Naive B cell (primary cell): ENCODE results near the gene CABLES2. TPM values are rescaled to one million over a fixed set of nuclear protein-coding genes. Genes with fewer than 3 reads are reported as not detected.
A peak's percentile ranks its signal among the peaks of the same experiment; 100 is the strongest.

Experiments
- ATAC-seq, 2 donors: fragments of 150-1000 bp; cut with Tn5 transposase; 2 replicates each; pipeline ENCODE4 v1.10.0; 2021; ENCODE audit warnings: low read depth in 2 of 2, mild to moderate bottlenecking in 2 of 2, moderate library complexity in 2 of 2
- DNase-seq: peaks from one replicate; pipeline ENCODE4 v3.0.0; 2022
- H3K27ac Mint-ChIP-seq, 6 donors: one replicate each; pipeline ENCODE4 v1.8.0; 2020 to 2022; ENCODE audit warnings: mild to moderate bottlenecking in 6 of 6, mixed read lengths in 6 of 6, moderate library complexity in 5 of 6, inconsistent platforms in 2 of 6
- H3K27me3 Mint-ChIP-seq, 3 donors: one replicate each; pipeline ENCODE4 v1.8.0; 2021 to 2022; ENCODE audit warnings: mixed read lengths in 3 of 3, mild to moderate bottlenecking in 1 of 3
- H3K36me3 Mint-ChIP-seq, 2 donors: one replicate each; pipeline ENCODE4 v1.8.0; 2020 to 2022; ENCODE audit warnings: mixed read lengths in 2 of 2, inconsistent platforms in 1 of 2, mild to moderate bottlenecking in 1 of 2
- H3K4me1 Mint-ChIP-seq, 3 donors: one replicate each; pipeline ENCODE4 v1.8.0; 2020 to 2022; ENCODE audit warnings: mixed read lengths in 3 of 3, inconsistent platforms in 1 of 3, mild to moderate bottlenecking in 1 of 3, moderate library complexity in 1 of 3
- H3K4me3 Mint-ChIP-seq, 8 donors: one replicate each; pipeline ENCODE4 v1.8.0; 2020 to 2022; ENCODE audit warnings: mild to moderate bottlenecking in 8 of 8, mixed read lengths in 8 of 8, moderate library complexity in 8 of 8, inconsistent platforms in 2 of 8
- H3K9me3 Mint-ChIP-seq, 7 donors: one replicate each; pipeline ENCODE4 v1.8.0; 2020 to 2022; ENCODE audit warnings: mixed read lengths in 7 of 7, mild to moderate bottlenecking in 5 of 7, inconsistent platforms in 2 of 7, moderate library complexity in 1 of 7
- polyA plus RNA-seq, 6 donors: library from polyadenylated mRNA; unstranded; fragments of 300-500 nt; fragmentation: Illumina TruSeq; gene quantifications; one replicate each; pipeline ENCODE4 v1.2.3, GENCODE V29; 2021; ENCODE audit warnings: low read depth in 6 of 6

The CABLES2 gene
- polyA plus RNA-seq, 6 donors from 2014 or later, result 1.00 to 3.3 (median 1.2) TPM; not detected in 1

GRCh38 chr20:62355516-62355877 lies 51.6 kb downstream of the CABLES2 start:
- no peak overlapping the region for H3K27ac Mint-ChIP-seq
- peaks cover 4 to 16% (median 7%) of the 10 kb centered on the region in 3 donors for H3K4me1 Mint-ChIP-seq
- H3K27me3 Mint-ChIP-seq, result no peaks in the 10 kb centered on the region
- no peak overlapping the region for H3K4me3 Mint-ChIP-seq
- DNase-seq, result no peak
- ATAC-seq, result no peak
- H3K9me3 Mint-ChIP-seq, result no peaks in the 10 kb centered on the region
- H3K36me3 Mint-ChIP-seq, result no peaks in the 10 kb centered on the region

DNA sequence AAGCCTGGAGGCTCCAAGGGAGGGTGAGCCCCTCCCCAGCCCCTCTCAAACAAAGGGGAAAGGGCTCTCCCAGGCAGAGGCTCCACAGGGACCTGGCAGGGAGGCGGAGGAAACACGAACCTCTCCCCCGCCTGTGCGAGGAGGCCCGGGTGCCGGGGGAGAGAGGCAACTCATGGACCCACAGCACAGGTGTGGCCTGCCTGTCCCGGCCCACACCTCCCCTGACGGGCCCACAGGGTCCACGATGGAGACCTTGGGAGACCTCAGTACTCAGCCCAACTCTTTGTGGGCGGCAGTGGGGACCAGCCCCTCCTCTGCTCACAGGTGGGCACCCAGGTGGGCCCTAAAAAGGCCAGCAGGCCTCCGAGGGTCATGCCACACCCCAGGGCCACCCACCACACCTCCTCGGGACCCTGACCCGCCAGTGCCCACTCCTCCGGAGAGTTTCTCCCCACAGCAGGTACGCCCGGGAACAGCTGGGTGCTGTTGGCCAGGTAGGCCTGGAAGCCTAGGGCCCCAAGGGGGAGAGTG lies 52.2 kb downstream of the CABLES2 start:
- Mint-ChIP-seq H3K27ac (no peak overlapping the region), H3K36me3 (no peaks in the 10 kb centered on the region), H3K9me3 (no peaks in the 10 kb centered on the region), H3K4me1 (peaks cover 3 to 16% (median 4%) of the 10 kb centered on the region in 3 donors), H3K4me3 (no peak overlapping the region), H3K27me3 (no peaks in the 10 kb centered on the region)
- ATAC-seq (no peak), DNase-seq (no peak)

GRCh38 chr20:62354031-62354808 lies 52.9 kb downstream of the CABLES2 start:
- Mint-ChIP-seq H3K36me3 (peaks cover 0 to 4% of the 10 kb centered on the region in 2 donors), H3K4me1 (peaks cover 5 to 20% (median 6%) of the 10 kb centered on the region in 3 donors), H3K4me3 (no peak overlapping the region), H3K27ac (no peak overlapping the region), H3K27me3 (no peaks in the 10 kb centered on the region), H3K9me3 (peaks cover 0 to 2% (median 0%) of the 10 kb centered on the region in 7 donors)
- DNase-seq (no peak), ATAC-seq (no peak)

- Mint-ChIP-seq H3K4me1 (peaks cover 3 to 14% (median 3%) of the 10 kb centered on the region in 3 donors), H3K27ac (no peak overlapping the region), H3K36me3 (peaks cover 0 to 12% of the 10 kb centered on the region in 2 donors), H3K27me3 (no peaks in the 10 kb centered on the region), H3K9me3 (peaks cover 0 to 4% (median 0%) of the 10 kb centered on the region in 7 donors), H3K4me3 (no peak overlapping the region)
- ATAC-seq, result no peak
- no peak for DNase-seq
Observed at GRCh38 chr20:62353289-62354030, 53.6 kb downstream of the CABLES2 start.

DNA sequence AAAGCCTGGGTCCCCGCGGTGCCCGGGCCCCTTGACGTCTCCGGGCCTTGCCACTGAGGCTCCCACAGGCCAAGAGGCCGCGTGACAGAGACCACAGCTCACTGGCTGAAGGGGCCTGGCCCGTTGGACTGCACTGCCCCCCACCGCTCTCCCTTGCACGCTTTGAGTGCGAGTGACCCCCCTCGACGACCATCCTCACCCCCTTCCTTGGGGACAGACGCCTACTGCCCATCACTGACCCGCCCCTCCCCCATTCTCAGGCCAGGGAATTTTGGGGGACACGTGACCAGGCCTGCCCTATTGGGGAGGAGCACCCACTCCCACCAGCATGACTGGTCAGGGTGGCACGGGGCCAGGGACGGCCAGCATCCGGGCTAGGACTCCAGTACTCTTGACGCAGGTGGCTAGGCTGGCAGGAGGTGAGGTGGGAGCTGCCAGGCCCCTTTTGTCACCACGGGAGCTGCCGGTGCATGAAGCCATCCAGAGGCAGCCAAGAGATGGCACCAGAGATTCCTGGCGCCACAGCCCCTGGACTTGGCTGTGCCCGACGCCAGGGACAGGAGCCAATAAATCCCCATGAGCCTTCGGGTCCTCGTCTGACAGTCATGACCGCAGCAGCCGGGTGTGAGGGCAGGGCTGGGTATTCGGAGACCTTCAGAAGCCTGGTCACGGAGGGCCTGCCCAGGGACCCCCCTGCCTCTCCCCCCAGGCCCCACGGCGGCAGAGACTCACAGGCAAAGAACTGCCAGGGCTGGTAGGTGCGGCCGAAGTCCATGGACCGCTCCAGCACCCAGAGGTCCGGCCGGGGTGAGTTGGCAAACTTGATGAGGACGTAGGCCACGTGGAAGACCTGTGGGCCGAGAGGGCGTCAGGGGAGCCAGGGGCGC lies 54.4 kb downstream of the CABLES2 start:
- peaks cover 2 to 13% (median 3%) of the 10 kb centered on the region in 3 donors for H3K4me1 Mint-ChIP-seq
- peak overlapping the region in 1 of 8 donors; percentile 71 for H3K4me3 Mint-ChIP-seq
- peaks cover 0 to 18% of the 10 kb centered on the region in 2 donors for H3K36me3 Mint-ChIP-seq
- ATAC-seq (no peak), DNase-seq (no peak)
- no peak overlapping the region for H3K27ac Mint-ChIP-seq
- no peaks in the 10 kb centered on the region for H3K27me3 Mint-ChIP-seq
- H3K9me3 Mint-ChIP-seq, result peaks cover 0 to 4% (median 0%) of the 10 kb centered on the region in 7 donors

DNA sequence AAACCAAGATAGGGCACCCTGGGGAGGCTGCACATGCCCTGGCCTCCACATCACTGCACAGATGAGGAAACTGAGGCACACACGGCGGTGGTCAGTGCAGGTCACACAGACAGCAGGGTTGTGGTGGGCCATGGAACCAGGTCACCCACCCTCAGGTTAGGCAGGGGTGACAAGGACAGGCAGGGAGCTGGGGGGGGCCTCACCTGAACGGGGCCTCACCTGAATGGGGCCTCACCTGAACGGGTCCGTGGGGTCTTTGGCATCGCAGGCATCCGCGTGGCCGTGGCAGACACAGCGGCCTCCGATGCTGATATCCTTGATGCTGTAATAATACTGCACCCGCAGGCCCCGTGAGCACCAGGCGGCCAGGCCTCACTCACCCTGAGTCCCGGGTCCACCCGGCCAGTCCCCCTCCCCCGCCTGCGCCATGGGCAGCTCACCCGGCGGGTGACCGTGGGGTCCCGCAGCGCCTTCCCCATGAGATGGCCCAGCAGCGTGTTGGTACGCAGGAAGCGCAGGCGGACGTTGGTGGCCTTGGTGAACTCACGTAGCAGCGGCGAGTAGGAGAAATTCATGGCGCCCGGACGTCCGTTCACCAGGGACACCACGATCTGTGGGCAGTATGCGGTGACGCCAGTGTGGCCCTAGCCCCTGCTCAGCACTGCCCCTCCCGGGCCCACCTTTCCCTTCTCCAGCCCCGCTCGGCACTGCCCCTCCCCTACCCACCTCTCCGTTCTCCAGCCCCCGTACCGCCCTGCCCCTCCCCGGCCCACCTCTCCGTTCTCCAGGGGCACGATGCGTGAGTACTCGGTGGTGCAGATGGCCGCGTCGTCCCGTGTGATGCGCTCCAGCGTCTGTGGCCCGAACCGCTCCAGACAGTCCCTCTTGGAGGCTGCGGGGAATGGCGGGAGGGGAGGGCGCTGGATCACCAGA lies 55.4 kb downstream of the CABLES2 start:
- no peak overlapping the region for H3K4me3 Mint-ChIP-seq
- peaks cover 2 to 8% (median 3%) of the 10 kb centered on the region in 3 donors for H3K4me1 Mint-ChIP-seq
- H3K9me3 Mint-ChIP-seq, result peaks cover 0 to 4% (median 0%) of the 10 kb centered on the region in 7 donors
- H3K27ac Mint-ChIP-seq, result no peak overlapping the region
- DNase-seq (no peak), ATAC-seq (no peak)
- no peaks in the 10 kb centered on the region for H3K27me3 Mint-ChIP-seq
- H3K36me3 Mint-ChIP-seq, result peaks cover 0 to 18% of the 10 kb centered on the region in 2 donors

GRCh38 chr20:62350629-62351422 lies 56.3 kb downstream of the CABLES2 start:
- peaks cover 2 to 5% (median 3%) of the 10 kb centered on the region in 3 donors for H3K4me1 Mint-ChIP-seq
- no peak overlapping the region for H3K4me3 Mint-ChIP-seq
- H3K9me3 Mint-ChIP-seq, result peaks cover 0 to 4% (median 0%) of the 10 kb centered on the region in 7 donors
- peaks cover 0 to 18% of the 10 kb centered on the region in 2 donors for H3K36me3 Mint-ChIP-seq
- H3K27ac Mint-ChIP-seq, result no peak overlapping the region
- H3K27me3 Mint-ChIP-seq, result no peaks in the 10 kb centered on the region
- DNase-seq (no peak), ATAC-seq (no peak)

DNA sequence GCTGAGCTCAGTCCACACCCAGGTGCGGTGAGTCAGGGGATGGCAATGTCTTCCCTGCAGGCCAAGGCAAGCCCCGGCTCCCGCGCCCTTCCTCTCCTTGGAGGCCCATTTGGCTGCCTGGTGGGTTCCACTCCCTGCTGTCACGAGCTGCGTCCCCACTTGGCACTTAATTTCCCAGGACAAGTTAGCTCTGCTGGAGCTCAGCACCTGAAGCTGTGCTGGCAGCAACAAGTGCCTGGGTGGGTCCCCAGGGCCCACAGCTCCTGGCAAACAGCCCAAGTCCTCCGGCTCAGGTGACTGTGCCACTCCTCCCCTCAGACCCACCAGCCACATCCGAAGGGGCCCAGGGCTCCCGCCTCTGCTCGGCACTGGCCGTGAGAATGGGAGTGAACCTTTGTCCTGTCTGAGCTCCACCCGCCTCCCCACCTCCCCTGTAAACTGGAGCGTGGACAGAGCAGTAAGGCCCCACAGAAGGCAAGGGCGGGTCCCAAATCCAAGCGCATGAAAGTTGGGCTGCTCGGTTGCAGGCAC lies 56.9 kb downstream of the CABLES2 start:
- peaks cover 0 to 4% (median 0%) of the 10 kb centered on the region in 7 donors for H3K9me3 Mint-ChIP-seq
- ATAC-seq (no peak), DNase-seq (no peak)
- H3K36me3 Mint-ChIP-seq, result peaks cover 0 to 18% of the 10 kb centered on the region in 2 donors
- no peak overlapping the region for H3K27ac Mint-ChIP-seq
- H3K4me1 Mint-ChIP-seq, result peaks cover 2 to 5% (median 3%) of the 10 kb centered on the region in 3 donors
- H3K27me3 Mint-ChIP-seq, result no peaks in the 10 kb centered on the region
- H3K4me3 Mint-ChIP-seq, result no peak overlapping the region

- DNase-seq, result no peak
- Mint-ChIP-seq H3K27ac (peak overlapping the region in 3 of 6 donors; percentile 67 to 86 (median 75)), H3K4me3 (no peak overlapping the region), H3K27me3 (no peaks in the 10 kb centered on the region), H3K4me1 (peaks cover 2 to 5% (median 3%) of the 10 kb centered on the region in 3 donors), H3K9me3 (peaks cover 0 to 4% (median 0%) of the 10 kb centered on the region in 7 donors), H3K36me3 (peaks cover 0 to 18% of the 10 kb centered on the region in 2 donors)
- no peak for ATAC-seq
Observed at GRCh38 chr20:62349556-62350097, 57.5 kb downstream of the CABLES2 start.

- Mint-ChIP-seq H3K4me1 (peaks cover 2 to 5% (median 3%) of the 10 kb centered on the region in 3 donors), H3K9me3 (peaks cover 0 to 4% (median 0%) of the 10 kb centered on the region in 7 donors), H3K4me3 (peak overlapping the region in 1 of 8 donors; percentile 44), H3K27me3 (no peaks in the 10 kb centered on the region), H3K36me3 (peaks cover 0 to 18% of the 10 kb centered on the region in 2 donors), H3K27ac (peak overlapping the region in 1 of 6 donors; percentile 47)
- ATAC-seq (no peak), DNase-seq (no peak)
Observed at GRCh38 chr20:62348604-62349003, 58.5 kb downstream of the CABLES2 start.

DNA sequence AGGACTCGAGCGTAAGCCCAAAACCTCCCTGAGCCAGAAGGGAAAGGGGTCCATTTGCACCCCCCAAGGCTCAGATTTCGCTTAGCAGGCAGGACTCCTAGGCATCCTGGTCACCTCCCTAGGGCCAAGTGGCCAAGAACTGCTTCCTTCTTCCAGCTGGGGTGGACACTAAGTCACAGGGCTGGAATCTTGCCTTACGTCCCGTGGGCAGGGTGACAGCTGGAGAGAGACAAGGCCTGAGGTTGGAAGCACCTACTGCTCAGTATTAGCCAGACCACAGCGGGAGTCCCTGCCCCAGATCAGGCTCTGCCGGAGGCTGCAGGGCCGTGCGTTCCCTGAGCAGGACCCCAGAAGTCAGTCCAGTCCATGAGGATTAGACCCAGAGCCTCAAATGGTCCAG lies 59.6 kb downstream of the CABLES2 start:
- Mint-ChIP-seq H3K27me3 (no peaks in the 10 kb centered on the region), H3K36me3 (peaks cover 0 to 18% of the 10 kb centered on the region in 2 donors), H3K4me1 (peaks cover 2 to 5% (median 3%) of the 10 kb centered on the region in 3 donors), H3K4me3 (no peak overlapping the region), H3K27ac (no peak overlapping the region), H3K9me3 (peaks cover 0 to 4% (median 0%) of the 10 kb centered on the region in 7 donors)
- DNase-seq, result no peak
- ATAC-seq, result no peak
